ENCODE measurements around the gene NDFIP1. TPM values are rescaled to one million over a fixed set of nuclear protein-coding genes. Genes with fewer than 3 reads are reported as not detected.

Gene NDFIP1
- total RNA-seq, 1 donor from 2014 or later = 56.1 TPM

DNA sequence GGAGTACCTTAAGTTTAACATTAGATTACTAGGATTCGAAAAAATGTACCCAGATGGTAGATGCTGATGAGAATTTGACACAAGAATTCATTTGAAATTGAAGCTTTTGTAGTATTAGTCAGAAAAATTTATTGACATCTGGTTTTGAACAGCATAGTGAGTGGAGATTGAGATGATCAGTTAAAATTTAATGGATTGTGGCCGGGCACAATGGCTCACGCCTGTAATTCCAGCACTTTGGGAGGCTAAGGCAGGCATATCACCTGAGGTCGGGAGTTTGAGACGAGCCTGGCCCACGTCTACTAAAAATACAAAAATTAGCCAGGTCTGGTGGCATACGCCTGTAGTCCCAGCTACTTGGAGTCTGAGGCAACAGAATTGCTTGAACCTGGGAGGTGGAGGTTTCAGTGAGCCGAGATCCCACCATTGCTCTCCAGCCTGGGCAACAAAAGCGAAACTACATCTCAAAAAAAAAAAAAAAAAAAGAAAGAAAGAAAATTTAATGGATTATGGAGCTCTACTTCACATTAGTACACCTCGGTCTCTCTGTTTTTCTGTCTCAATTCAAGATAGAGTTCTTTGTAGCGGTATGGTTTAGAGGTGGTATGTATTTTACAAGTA is 21.0 kb downstream of the NDFIP1 start:
- Mint-ChIP-seq H3K27me3 (ENCODE audit: unreplicated experiment) (peaks cover 1% of the 10 kb centered on the region), H3K4me1 (ENCODE audit: low read depth, unreplicated experiment) (peaks cover 6% of the 10 kb centered on the region), H3K4me3 (ENCODE audit: unreplicated experiment) (no peak overlapping the region), H3K27ac (ENCODE audit: unreplicated experiment) (no peak overlapping the region), H3K36me3 (ENCODE audit: unreplicated experiment) (no peaks in the 10 kb centered on the region), H3K9me3 (ENCODE audit: unreplicated experiment) (no peaks in the 10 kb centered on the region)
- DNase-seq = no peak
- TF ChIP-seq, protein P1, sequence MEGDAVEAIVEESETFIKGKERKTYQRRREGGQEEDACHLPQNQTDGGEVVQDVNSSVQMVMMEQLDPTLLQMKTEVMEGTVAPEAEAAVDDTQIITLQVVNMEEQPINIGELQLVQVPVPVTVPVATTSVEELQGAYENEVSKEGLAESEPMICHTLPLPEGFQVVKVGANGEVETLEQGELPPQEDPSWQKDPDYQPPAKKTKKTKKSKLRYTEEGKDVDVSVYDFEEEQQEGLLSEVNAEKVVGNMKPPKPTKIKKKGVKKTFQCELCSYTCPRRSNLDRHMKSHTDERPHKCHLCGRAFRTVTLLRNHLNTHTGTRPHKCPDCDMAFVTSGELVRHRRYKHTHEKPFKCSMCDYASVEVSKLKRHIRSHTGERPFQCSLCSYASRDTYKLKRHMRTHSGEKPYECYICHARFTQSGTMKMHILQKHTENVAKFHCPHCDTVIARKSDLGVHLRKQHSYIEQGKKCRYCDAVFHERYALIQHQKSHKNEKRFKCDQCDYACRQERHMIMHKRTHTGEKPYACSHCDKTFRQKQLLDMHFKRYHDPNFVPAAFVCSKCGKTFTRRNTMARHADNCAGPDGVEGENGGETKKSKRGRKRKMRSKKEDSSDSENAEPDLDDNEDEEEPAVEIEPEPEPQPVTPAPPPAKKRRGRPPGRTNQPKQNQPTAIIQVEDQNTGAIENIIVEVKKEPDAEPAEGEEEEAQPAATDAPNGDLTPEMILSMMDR (IDR thresholded peaks at IDR 0.05; ENCODE audit: partially characterized antibody, unreplicated experiment) = no peak

DNA sequence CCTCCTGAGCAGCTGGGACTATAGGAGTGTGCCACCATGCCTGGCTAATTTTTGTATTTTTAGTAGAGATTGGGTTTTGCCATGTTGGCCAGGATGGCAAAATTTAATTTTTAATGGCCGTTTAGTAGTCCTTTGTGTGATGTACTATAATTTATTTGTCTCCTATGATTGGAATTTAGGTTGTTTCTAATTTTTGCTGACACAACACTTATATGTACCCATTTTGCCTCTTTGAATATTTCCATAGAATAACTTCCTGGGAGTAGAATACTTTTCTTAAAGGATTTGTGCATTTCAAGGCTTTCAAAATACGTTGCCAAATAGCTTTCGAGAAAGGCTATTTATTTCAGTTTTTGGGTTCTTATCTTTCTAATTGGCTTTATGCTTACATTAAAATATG is 22.8 kb downstream of the NDFIP1 start:
- TF ChIP-seq, protein P1 (IDR thresholded peaks at IDR 0.05; ENCODE audit: partially characterized antibody, unreplicated experiment) = no peak
- H3K36me3 Mint-ChIP-seq (ENCODE audit: unreplicated experiment) = no peaks in the 10 kb centered on the region
- peaks cover 1% of the 10 kb centered on the region for H3K27me3 Mint-ChIP-seq (ENCODE audit: unreplicated experiment)
- H3K27ac Mint-ChIP-seq (ENCODE audit: unreplicated experiment) = no peak overlapping the region
- H3K4me3 Mint-ChIP-seq (ENCODE audit: unreplicated experiment) = no peak overlapping the region
- H3K9me3 Mint-ChIP-seq (ENCODE audit: unreplicated experiment) = no peaks in the 10 kb centered on the region
- peaks cover 6% of the 10 kb centered on the region for H3K4me1 Mint-ChIP-seq (ENCODE audit: low read depth, unreplicated experiment)
- DNase-seq = no peak

DNA sequence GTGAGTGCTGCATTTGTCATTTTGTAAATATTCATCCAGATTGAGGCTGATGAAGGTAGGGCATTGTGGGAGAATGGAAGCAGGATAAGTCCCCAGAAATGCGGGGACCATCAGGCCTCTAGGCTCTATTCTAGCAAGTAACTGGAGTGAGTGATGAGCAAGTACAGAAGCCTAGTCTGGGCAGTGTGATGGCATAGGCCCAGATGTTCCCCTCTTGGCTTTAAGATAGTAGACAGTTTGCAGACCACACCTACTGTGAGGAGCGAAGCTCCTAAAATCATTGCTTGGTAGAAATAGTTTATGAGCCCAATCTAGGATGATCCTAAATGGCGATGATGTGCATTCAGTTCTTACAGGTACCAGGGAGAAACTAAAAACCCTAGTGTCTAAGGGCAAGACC is 24.3 kb downstream of the NDFIP1 start:
- Mint-ChIP-seq H3K27ac (ENCODE audit: unreplicated experiment) (no peak overlapping the region), H3K4me3 (ENCODE audit: unreplicated experiment) (no peak overlapping the region), H3K9me3 (ENCODE audit: unreplicated experiment) (no peaks in the 10 kb centered on the region)

DNA sequence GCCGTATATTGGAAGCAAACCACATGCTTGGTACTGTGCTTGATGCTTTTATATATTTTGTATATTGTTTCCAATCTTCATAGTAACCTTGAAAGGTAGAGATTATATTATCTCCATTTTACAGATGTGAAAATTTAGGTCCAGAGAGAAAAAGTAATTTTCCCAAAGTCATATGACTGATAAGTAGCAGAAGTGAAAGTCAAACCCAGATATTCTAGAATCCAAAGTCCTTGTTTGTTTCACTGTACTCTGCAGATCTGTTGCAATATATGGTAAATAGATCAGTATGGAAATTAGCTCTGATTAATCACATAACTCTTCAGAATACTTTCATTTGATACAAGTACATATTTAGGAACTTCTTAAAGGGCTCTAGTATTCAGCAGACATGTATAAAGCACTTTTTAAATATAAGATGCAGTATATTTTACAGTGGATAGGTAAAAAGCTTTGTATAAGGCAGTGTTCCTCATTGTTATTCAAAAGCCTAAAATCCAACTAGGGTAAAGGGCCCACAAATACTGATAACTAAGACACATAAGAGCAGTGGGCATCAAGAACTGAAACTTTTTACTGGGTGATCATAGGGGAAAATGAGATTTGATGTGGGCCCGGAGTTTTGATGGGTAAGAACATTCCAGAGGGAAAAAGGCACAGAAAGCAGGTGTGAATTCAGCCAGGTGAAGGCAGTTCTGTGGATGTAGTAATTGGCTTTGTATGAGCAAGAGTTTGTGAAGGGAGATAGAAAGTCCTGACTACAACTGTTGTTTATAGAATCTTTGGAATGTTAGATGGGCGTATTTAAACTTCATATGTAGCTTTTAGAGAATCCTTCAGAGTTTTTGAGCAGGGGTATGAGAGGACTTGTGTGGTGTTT is 25.0 kb downstream of the NDFIP1 start:
- Mint-ChIP-seq H3K4me1 (ENCODE audit: low read depth, unreplicated experiment) (peaks cover 4% of the 10 kb centered on the region), H3K9me3 (ENCODE audit: unreplicated experiment) (no peaks in the 10 kb centered on the region), H3K27ac (ENCODE audit: unreplicated experiment) (no peak overlapping the region), H3K27me3 (ENCODE audit: unreplicated experiment) (peaks cover 1% of the 10 kb centered on the region), H3K36me3 (ENCODE audit: unreplicated experiment) (no peaks in the 10 kb centered on the region), H3K4me3 (ENCODE audit: unreplicated experiment) (no peak overlapping the region)
- no peak for DNase-seq
- TF ChIP-seq, protein P1 (IDR thresholded peaks at IDR 0.05; ENCODE audit: partially characterized antibody, unreplicated experiment) = no peak

More for the DNA sequence above, 24.3 kb downstream of the NDFIP1 start:
- peaks cover 1% of the 10 kb centered on the region for H3K27me3 Mint-ChIP-seq (ENCODE audit: unreplicated experiment)
- H3K4me1 Mint-ChIP-seq (ENCODE audit: low read depth, unreplicated experiment) = peaks cover 6% of the 10 kb centered on the region
- no peak for DNase-seq
- TF ChIP-seq, protein P1 (IDR thresholded peaks at IDR 0.05; ENCODE audit: partially characterized antibody, unreplicated experiment) = no peak
- no peaks in the 10 kb centered on the region for H3K36me3 Mint-ChIP-seq (ENCODE audit: unreplicated experiment)

All from glutamatergic neuron (in vitro differentiated cells).